GM12873 (cell line): ENCODE measurements around the gene L3MBTL3.

Experiments used
- TF ChIP-seq, protein P1 (sequence below): IDR thresholded peaks from 2 replicates; pipeline ENCODE4 v1.5.1; 2012; ENCODE audit warnings: low read depth, mild to moderate bottlenecking, moderate library complexity, low read length, control low read depth; ENCODE audit not compliant: insufficient read depth; ENCODE audit errors: missing control alignments

L3MBTL3 gene

DNA sequence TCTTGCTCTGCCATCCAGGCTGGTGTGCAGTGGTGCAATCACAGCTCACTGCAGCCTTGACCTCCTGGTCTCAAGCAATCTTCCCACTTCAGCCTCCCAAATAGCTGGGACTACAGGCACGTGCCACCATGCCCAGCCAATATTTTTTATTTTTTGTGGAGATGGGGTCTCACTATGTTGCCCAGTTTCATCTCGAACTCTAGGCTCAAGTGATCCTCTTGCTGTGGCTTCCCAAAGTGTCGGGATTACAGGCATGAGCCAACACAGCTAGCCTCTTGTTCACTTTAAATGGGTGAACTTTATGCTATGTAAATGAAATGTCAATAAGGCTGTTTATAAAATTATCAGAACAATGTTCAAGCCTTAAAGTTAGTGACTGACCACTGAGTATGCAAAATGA is 167.3 kb downstream of the L3MBTL3 start:
- TF ChIP-seq, protein P1, sequence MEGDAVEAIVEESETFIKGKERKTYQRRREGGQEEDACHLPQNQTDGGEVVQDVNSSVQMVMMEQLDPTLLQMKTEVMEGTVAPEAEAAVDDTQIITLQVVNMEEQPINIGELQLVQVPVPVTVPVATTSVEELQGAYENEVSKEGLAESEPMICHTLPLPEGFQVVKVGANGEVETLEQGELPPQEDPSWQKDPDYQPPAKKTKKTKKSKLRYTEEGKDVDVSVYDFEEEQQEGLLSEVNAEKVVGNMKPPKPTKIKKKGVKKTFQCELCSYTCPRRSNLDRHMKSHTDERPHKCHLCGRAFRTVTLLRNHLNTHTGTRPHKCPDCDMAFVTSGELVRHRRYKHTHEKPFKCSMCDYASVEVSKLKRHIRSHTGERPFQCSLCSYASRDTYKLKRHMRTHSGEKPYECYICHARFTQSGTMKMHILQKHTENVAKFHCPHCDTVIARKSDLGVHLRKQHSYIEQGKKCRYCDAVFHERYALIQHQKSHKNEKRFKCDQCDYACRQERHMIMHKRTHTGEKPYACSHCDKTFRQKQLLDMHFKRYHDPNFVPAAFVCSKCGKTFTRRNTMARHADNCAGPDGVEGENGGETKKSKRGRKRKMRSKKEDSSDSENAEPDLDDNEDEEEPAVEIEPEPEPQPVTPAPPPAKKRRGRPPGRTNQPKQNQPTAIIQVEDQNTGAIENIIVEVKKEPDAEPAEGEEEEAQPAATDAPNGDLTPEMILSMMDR, result no peak

DNA sequence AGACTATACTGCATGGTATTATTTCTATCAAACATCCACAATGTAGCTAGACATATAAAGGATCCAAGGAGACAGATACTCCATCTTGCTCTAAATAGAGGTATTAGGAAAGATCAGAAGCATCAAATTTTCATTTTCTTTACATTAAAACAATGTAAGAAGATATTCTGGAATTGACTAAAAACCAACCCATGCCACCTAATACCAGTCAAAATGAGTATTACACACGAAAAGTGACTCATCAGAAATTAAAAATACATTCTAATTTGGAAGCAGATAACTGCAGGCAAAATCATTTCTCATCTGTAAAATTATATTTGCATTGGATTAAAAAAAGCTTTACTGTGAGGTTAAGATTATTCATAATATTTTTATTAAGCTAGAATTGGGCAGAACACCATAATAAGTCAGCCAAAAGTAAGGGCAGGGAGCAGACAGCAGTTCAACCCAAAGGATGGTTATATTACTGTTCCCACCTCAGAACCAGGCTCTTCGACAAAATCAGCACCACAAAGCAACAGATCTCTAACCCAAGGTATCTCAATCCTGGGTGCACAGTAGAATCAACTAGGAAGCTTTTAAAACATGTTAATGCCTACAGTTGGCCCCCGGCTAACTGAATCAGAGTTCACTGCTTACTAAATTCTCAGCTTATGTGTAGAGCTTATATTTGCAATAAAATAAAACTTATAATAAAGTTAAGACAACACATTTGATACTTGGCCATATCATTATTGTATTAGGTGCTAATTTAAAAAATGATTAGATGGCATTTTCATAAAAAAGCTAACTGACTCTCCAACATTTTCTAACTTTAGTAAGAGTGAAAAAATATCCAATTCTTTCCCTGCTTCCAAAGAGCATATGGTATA is 169.2 kb downstream of the L3MBTL3 start:
- TF ChIP-seq, protein P1, result no peak

DNA sequence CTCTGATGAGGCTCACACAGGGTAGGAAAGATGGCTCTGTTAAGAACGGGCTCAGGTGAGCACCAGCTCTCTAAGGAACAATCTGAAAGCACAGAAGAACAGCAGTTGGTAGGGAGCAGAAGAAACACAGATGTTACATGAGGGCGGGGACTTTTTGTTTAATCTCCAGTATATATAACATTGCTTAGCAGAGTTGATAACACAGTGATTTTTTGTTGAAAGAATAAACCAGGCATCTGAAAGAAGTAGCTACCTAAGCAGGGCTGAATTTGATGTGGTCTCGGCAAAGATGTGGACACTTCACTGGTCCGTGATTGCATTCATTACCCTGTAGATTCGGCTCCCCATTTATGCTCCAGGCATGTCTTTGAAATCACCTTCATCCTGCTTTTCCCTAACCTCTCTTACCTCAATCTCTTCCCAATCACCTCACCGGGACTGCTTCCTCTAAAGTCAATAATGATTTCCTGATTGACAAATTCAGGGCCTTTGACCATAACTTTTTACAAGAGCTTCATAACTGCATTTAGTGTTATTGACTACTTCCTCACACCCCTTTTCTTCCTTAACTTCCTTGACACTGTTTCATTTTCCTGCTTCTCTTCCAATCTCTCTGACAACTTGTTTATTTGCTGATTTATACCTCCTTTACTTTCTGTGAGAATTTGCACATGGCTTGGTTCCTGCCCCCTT is 170.0 kb downstream of the L3MBTL3 start:
- TF ChIP-seq, protein P1, result no peak

DNA sequence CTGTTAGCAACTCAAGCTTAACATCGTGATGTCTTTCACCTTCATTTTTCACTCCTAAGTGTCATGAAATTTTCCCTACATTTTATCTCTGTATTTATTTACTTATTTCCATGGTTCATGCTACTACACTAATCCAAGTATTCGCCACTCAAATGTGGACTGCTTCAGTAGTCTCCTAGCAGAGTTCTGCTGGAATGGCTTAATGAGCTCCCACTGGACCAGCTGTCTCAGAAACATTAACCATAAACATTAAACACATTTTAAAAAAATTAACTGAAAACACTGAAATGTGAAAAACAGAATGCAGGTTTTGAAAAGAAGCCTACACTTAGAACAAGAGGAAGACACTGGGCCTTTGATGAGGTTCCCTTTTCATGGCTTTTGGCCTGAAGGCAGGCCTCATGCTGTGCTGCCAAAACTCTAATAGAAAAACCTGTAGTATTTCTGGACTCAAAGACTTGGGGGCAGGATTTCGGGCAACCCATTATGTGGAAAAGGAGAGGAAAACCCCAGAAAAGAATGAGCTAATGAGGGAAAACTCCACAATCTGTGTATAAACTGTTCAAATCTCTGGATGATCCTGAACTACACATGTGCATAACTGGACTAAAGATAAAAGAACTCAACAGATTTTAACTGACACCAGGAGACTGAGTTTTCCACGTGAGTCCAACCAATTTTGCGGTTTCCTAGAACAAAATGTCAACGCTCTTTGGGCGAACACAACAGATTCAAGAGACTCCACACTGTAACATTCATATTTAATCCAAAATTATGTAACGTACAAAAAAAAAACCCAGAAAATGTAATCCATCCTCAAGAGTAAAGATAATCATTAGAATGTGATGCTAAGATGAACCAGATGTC is 171.4 kb downstream of the L3MBTL3 start:
- TF ChIP-seq, protein P1, result no peak
